Measurements from ENCODE around the gene EMID1.

The EMID1 gene

DNA sequence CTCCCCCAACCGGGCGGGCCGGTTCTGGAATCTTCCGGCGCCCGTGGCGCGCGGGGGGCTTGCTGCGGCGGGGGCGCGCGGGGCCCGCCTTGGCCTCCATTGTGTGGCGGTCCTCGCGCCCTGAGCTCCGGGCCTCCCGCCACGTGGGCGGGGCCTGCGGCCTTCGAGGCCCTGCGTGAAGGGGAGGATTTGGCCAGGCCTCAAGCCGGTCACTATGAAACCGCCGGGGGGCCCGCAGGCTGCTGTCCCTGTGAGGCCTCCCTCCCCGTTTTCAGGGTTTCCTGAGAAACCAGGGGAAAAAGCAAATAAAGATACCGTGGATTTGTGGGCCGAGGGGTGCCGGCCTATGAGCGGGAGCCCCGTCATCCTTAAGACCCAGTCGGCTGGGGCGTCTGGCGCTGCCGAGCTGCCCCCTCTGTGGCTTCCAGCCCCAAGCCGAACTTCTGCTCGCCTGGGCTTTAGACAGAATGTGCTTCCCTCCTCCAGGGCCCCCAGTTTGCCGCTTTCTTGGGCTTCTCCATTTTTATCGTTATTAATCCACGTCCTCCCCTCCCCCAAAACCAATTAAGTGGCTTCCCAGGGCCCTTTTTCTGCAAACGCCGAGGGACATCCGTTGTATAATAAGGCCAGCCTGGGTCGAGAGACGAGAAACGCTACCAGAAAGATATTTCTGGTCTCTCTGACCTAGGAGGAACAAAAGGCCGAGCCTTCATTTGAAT, 63.0 kb downstream of the EMID1 start:
- no peak for DNase-seq (ENCODE audit: extremely low spot score)
- ChIA-PET CTCF (no interaction called here), POLR2A (interaction anchor here (0.5 to 1.0 kb wide), 2 partner anchors 12 to 18 kb away, joined by 3 to 4 read pairs; no protein-coding TSS in a partner anchor)
- TF ChIP-seq, protein P1, sequence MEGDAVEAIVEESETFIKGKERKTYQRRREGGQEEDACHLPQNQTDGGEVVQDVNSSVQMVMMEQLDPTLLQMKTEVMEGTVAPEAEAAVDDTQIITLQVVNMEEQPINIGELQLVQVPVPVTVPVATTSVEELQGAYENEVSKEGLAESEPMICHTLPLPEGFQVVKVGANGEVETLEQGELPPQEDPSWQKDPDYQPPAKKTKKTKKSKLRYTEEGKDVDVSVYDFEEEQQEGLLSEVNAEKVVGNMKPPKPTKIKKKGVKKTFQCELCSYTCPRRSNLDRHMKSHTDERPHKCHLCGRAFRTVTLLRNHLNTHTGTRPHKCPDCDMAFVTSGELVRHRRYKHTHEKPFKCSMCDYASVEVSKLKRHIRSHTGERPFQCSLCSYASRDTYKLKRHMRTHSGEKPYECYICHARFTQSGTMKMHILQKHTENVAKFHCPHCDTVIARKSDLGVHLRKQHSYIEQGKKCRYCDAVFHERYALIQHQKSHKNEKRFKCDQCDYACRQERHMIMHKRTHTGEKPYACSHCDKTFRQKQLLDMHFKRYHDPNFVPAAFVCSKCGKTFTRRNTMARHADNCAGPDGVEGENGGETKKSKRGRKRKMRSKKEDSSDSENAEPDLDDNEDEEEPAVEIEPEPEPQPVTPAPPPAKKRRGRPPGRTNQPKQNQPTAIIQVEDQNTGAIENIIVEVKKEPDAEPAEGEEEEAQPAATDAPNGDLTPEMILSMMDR (IDR thresholded peaks at IDR 0.05; ENCODE audit: control extremely low read depth, extremely low read depth, low read depth, missing control alignments): no peak

DNA sequence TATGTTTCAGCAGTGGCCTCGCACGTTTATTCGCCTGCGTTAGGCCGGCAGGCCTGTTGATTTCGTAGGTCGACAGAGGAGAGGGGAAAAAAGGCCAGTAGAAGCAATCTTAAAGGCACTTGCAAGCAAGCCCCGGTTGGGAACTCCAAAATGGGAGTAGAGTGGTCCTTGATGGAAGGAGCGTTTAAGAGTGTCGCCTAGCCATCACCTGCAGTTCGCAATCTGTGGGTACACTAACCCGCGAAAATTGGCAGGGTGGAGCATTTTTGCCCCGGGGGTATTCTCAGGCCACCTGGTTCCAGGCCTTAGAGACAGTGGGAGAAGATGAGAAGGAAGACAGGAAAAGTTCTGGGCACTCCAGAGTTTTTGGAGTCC, 63.5 kb downstream of the EMID1 start:
- ChIA-PET POLR2A (no interaction called here), CTCF (no interaction called here)
- no peak for DNase-seq (ENCODE audit: extremely low spot score)
- TF ChIP-seq, protein P1 (IDR thresholded peaks at IDR 0.05; ENCODE audit: control extremely low read depth, extremely low read depth, low read depth, missing control alignments): no peak

DNA sequence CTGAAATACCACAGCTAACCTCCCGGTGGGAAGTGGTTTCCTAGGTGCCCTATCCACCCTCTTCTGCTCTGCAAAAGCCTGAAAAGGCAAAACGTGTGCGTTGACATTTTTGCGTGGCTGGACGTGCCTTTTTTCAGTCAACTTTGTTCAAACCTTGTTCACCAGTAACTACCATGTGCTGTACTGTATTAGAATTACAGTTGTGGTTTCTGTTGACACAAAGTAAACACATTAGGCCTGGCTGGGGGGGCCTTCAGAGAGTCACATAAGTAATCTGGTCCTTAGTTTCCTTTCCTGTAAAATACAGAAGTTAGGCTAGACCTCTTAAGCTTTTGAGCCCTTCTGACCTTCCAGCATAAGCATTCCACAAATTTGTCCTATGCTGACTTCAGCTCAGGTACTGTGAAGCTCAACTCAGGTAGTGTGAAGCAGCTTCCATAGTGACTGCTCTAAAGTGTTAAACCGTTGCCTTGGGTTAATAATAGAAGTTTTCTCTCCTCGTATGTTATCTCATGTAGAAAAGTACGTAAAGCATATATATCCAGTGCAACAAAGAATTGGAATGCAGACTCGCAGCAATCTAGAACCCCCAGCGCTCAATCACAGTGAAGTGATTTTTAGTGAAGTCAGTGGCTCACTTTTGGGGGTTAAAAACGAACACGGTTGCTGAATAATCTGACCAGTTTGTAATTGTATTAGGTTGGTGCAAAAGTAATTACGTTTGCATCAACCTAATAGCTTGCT, 64.2 kb downstream of the EMID1 start:
- TF ChIP-seq, protein P1 (IDR thresholded peaks at IDR 0.05; ENCODE audit: control extremely low read depth, extremely low read depth, low read depth, missing control alignments): no peak
- ChIA-PET CTCF (interaction anchor here (1.2 kb wide), 1 partner anchor 25 kb away, joined by 3 read pairs; no protein-coding TSS in a partner anchor), POLR2A (interaction anchor here (2.4 kb wide), 1 partner anchor 10 kb away, joined by 13 read pairs; no protein-coding TSS in a partner anchor)
- DNase-seq (ENCODE audit: extremely low spot score): no peak

DNA sequence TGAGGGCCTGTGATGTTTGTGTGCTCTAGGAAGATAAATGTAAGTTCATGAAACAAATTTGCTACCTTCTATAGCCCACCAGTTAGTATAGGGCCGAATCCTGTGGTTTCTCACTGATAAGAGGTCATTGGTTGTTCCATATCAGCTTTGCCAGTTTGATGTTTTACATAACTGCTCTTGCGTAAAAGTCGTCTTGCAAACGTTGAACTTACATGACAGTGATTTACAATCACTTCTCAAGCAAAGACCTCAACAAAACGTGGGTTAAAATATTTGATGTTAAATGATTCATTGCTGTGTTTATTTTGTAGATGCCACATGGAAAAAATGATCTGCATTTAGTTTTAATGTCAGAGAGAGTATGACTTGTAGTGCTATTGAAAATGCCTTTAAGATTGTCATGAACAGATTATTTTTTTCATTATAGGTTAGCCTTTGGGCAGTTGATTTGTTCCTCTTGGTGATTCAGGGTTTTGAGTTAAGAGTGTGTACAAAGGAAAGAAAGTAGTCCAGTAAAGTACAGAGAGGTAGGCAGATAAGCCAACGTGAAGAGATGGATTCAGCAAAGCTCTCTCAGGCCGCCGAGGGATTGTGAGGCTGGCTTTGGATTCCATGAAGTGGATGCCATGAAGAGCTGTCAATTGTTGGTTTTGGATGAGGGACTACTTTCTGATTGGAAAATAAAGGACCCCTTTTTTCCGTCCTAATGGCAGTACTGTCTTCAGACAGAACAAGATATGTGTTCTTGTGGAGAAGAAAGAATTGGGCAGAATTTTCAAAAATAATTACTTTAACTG, 65.0 kb downstream of the EMID1 start:
- CTCF ChIA-PET: interaction anchor here (1.2 to 2.3 kb wide), 3 partner anchors 16 to 25 kb away, joined by 3 to 5 read pairs (median 5); no protein-coding TSS in a partner anchor
- DNase-seq (ENCODE audit: extremely low spot score): no peak
- POLR2A ChIA-PET: interaction anchor here (0.5 to 2.4 kb wide), 2 partner anchors 9 to 19 kb away, joined by 6 to 13 read pairs; no protein-coding TSS in a partner anchor

DNA sequence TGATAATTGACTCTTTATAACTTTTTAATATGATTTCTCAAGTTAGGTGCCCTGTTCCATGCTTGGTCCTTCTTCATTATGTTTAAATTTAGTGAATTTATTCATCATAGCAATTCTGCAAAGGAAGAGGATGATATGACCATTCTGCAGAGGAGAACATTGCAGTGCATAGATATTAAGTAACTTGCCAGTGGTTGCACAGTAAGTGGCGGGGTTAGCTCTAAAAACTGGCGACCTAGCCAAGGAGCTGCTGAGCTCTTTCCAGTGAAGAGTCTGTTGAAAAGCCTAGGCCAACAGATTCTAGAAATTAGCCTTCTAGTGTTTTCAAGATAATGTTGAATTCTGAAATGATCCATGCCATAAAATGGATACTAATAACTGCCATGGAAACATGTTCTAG, 66.9 kb downstream of the EMID1 start:
- ChIA-PET POLR2A (no interaction called here), CTCF (interaction anchor here (1.0 to 2.3 kb wide), 3 partner anchors 12 to 27 kb away, joined by 3 to 5 read pairs (median 5); no protein-coding TSS in a partner anchor)
- DNase-seq (ENCODE audit: extremely low spot score): no peak
- TF ChIP-seq, protein P1 (IDR thresholded peaks at IDR 0.05; ENCODE audit: control extremely low read depth, extremely low read depth, low read depth, missing control alignments): no peak

More for the DNA sequence above, 65.0 kb downstream of the EMID1 start:
- TF ChIP-seq, protein P1 (IDR thresholded peaks at IDR 0.05; ENCODE audit: control extremely low read depth, extremely low read depth, low read depth, missing control alignments): no peak

DNA sequence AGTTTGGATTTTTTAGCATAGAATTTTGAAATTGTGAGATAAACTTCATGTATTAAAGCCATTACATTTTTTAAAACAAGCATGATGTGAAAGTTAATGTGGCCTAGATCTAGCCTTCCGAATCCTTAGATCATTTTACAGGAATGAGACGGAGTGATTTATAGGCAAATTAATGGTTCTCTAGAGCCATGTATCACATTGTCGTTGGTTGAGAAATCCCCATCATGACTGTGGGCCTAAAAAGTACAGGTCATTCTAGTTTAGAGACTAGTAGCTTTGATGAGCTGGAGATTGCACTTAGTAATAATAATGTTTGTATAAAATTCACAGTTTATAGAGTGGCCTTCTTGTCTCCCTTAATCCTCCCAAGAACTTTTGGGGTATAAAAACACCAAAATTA, 69.5 kb downstream of the EMID1 start:
- ChIA-PET CTCF (interaction anchor here (1.0 to 1.3 kb wide), 2 partner anchors 10 to 12 kb away, joined by 3 to 4 read pairs; no protein-coding TSS in a partner anchor), POLR2A (no interaction called here)
- TF ChIP-seq, protein P1 (IDR thresholded peaks at IDR 0.05; ENCODE audit: control extremely low read depth, extremely low read depth, low read depth, missing control alignments): no peak
- no peak for DNase-seq (ENCODE audit: extremely low spot score)

Data from GM10248 (cell line).